ENCODE measurements around the gene UBXN10. TPM values are rescaled to one million over a fixed set of nuclear protein-coding genes. Genes with fewer than 3 reads are reported as not detected.

Gene UBXN10
- total RNA-seq, 1 experiment from 2014 or later, result 0.73 TPM

DNA sequence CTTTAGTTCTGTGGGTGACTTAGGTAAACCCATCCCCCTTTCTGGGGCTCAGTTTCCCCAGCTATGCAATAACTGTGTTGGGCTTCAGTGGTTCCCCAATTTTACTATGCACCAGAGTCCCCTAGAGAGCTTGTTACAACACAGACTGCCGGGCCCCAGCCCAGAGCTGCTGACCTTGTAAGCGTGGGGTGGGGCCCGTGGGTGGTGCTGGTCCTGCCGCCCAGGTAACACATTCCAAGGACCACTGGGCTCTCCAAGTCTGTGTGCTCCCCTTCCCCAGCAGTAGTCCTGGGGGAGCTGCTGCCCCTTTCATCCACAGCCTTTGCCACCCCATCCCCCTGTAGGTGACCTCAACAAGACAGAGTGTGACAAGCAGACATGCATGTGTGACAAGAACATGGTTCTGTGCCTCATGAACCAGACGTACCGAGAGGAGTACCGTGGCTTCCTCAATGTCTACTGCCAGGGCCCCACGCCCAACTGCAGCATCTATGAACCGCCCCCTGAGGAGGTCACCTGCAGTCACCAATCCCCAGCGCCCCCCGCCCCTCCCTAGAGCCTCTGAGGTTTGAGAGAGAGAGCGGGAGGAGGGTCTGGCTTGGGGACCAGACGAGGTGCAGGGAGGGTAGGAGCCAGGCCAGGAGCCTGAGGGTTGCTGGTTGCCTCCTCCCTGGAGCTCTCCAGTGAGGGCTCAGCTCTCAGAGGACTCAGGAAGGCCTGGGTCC is 37.9 kb upstream of the UBXN10 start:
- H3K27me3 ChIP-seq (ENCODE audit: control insufficient read depth, insufficient read depth, low read length), result no peaks in the 10 kb centered on the region
- peak; percentile 43 for DNase-seq
- H3K4me3 ChIP-seq (ENCODE audit: insufficient read depth, low read depth, low read length), result no peak overlapping the region
- H3K36me3 ChIP-seq (replicated peaks; ENCODE audit: control insufficient read depth, insufficient read depth, low read length), result no peaks in the 10 kb centered on the region

DNA sequence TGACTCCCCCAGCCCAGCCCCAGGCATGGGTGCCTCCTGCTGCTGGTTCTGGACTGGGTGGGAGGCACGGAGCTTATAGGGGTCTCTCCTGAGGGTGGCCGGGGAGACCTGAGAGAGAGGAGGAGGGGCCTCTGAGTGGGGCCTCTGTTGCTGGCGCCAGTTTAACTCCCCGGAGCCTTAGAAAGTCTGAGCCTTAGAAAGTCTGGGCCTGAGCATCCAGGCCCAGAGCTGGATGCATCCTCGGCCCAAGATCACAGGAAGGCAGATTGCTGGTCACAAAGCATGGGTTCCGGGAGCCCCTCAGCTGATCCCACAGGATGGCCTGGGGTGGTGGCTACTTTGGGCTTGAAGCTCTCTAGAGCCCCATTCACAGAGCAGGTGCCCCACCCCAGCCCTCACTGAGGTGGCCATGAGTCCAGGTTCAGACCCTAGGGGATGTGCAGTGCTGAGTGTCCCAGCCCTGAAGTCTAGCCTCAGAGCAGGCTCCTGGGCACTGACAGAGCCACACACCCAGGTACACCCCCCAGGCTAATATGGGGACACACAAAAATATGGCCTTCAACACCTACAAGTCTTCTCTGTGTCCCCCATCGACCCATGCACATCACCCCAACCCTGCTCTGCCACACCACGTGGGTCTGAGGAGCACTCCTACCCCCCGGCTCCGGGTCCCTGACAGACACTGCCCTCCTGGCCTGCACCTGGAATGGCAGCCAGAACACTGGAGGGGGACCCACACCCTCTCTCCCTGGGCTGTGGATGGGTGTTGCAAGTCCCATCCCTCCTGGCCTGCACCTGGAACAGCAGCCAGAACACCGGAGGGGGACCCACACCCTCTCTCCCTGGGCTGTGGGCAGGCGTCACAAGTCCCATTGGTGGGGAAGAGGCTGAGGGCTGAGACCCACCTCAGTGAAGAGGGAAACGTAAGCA is 37.1 kb upstream of the UBXN10 start:
- Histone ChIP-seq H3K36me3 (replicated peaks; ENCODE audit: control insufficient read depth, insufficient read depth, low read length) (no peaks in the 10 kb centered on the region), H3K27me3 (ENCODE audit: control insufficient read depth, insufficient read depth, low read length) (no peaks in the 10 kb centered on the region), H3K4me3 (ENCODE audit: insufficient read depth, low read depth, low read length) (no peak overlapping the region)
- peak; percentile 36 for DNase-seq

DNA sequence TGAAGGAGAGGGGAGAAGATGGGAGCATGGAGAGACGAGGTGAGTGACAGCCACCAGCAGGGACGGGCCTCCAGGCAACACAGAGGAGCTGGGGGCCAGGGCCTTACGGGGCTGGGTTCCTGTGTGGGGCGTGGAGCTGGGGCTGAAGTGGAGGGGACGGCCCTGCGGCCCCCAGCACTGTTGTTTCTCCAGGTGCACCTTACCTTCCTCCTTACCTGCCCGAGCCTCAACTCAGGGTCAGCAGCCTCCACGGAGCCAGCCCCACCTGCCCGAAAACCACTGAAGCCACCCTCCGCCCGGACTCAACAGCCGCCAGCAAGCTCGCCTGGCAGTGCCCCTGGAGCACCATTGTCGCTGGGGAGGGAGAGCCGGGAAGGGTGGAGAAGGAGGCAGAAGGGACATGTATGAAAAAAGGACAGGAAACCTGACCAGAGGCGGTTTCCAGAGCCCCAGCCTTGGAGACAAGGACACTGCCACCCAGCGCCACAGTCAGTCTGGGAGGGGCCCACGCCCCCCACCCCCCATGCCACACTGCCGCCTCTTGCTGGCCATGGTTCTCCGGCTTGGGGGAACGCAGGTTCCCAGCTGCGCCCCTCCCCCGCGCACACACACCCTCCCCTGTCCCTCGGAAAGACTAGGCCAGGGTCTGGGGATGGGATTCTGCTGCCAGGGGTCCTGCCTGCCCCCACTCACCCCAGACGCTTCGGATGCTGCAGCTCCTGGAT is 36.1 kb upstream of the UBXN10 start:
- DNase-seq, result peak; percentile 71
- Histone ChIP-seq H3K4me3 (ENCODE audit: insufficient read depth, low read depth, low read length) (no peak overlapping the region), H3K36me3 (replicated peaks; ENCODE audit: control insufficient read depth, insufficient read depth, low read length) (no peaks in the 10 kb centered on the region), H3K27me3 (ENCODE audit: control insufficient read depth, insufficient read depth, low read length) (no peaks in the 10 kb centered on the region)

DNA sequence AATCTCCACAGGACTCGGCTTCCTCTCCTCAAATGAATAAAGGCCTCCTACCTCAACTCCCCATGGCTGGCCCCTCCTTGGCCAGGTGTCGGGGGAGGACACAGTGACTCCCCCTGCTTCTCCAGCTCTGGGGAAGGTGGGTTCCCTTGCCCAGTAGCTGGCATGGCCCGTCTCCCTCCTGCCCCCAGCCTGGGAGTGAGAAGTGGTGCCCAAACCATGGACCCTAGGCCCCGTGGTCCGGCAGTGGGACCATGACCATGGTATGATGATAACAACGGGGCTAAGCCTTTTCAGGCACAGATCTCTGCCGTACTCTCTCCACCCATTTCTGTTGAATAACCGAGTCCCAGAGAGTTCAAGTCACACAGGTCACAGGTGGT is 35.6 kb upstream of the UBXN10 start:
- H3K36me3 ChIP-seq (replicated peaks; ENCODE audit: control insufficient read depth, insufficient read depth, low read length), result no peaks in the 10 kb centered on the region
- DNase-seq, result no peak
- H3K4me3 ChIP-seq (ENCODE audit: insufficient read depth, low read depth, low read length), result no peak overlapping the region
- H3K27me3 ChIP-seq (ENCODE audit: control insufficient read depth, insufficient read depth, low read length), result no peaks in the 10 kb centered on the region

DNA sequence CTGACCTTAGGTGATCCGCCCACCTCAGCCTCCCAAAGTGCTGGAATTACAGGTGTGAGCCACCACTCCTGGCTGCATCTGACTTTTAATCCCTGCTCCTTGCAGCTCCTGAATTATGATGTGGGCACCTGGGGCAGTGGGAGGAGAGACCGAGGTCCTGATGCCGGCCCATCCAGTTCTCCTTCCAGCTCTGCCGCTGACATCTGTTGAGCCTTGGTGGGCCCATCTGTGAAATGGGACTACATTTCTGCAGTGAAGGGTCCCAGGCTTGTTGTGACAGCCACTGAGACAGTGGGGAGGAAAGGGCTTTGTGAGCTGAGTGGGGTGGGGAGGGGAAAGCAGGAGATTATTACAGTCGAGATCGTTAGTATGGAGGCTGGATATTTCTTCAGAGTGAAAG is 34.9 kb upstream of the UBXN10 start:
- no peak for DNase-seq
- H3K4me3 ChIP-seq (ENCODE audit: insufficient read depth, low read depth, low read length), result no peak overlapping the region
- H3K36me3 ChIP-seq (replicated peaks; ENCODE audit: control insufficient read depth, insufficient read depth, low read length), result no peaks in the 10 kb centered on the region
- no peaks in the 10 kb centered on the region for H3K27me3 ChIP-seq (ENCODE audit: control insufficient read depth, insufficient read depth, low read length)

DNA sequence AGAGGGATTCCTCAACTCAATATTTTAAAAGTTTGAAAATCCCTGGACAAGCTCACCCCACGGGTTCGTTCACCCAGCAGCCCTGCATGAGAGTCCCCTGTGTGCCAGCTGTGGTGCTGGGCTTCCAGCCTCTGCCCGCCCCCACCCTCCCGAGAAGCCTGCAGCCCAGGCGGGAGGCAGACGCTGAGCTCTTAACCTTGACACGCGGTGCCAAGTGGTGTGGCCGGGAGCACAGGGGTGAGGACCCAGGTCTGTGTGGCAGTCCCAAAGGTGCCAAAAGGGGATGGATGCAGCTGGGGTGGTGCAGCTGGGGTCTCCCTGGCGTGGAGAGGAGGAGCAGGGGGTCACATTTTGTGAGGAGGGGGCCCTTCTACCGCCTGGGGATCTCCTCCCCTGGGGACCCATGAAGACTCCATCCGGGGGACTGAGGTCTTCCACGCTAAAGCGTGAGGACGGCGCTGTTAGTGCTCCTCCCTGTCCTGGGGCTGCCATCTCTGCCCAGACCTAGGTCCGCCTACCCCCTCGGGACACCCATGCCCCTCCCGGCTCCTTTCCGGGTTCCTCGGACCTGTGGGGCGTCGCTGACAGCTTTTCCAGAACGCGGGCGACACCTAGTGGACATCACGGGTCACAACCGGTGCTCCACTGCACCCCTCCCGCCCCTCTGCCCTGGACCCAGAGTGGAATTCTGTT is 33.8 kb upstream of the UBXN10 start:
- H3K4me3 ChIP-seq (ENCODE audit: insufficient read depth, low read depth, low read length), result peak overlapping the region; percentile 22
- DNase-seq, result peak; percentile 96
- no peaks in the 10 kb centered on the region for H3K27me3 ChIP-seq (ENCODE audit: control insufficient read depth, insufficient read depth, low read length)
- H3K36me3 ChIP-seq (replicated peaks; ENCODE audit: control insufficient read depth, insufficient read depth, low read length), result no peaks in the 10 kb centered on the region

DNA sequence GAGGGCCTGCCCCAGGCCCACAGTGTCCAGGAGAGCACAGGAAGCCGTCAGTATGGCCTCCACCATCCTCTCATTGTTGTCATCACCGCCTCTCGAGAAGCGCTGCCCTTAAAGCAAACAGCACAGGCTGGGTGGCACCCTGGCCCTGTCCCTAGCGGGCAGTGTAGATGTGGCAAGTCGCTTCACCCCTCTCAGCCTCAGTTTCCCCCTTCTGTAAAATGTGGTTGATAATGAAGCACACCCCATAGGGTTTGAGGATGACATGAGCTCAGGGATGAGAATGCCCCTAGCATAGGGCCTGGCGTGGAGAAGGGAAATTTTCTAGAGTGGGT is 33.3 kb upstream of the UBXN10 start:
- Histone ChIP-seq H3K4me3 (ENCODE audit: insufficient read depth, low read depth, low read length) (no peak overlapping the region), H3K27me3 (ENCODE audit: control insufficient read depth, insufficient read depth, low read length) (no peaks in the 10 kb centered on the region), H3K36me3 (replicated peaks; ENCODE audit: control insufficient read depth, insufficient read depth, low read length) (no peaks in the 10 kb centered on the region)
- no peak for DNase-seq

DNA sequence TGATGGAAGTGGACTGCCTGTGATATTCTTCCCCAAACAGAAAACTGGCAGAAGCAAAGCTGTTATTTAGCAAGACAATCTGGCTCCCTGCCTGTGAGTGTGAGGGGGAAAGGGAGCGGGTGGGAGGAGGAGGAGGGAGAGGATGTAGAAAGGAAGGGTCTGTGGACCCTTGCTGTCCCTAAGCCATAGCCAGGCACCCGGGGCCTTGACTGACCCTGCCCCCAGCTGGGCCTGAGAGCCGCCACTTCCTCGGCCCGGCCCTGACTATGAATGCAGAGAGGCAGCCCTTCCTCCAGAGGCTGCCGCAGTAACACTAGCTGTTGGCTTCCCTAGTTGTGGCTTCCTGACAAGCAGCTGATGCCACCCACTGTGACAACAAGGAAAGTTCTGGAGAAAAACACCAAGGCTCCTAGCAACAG is 32.9 kb upstream of the UBXN10 start:
- no peak overlapping the region for H3K4me3 ChIP-seq (ENCODE audit: insufficient read depth, low read depth, low read length)
- peak; percentile 78 for DNase-seq
- no peaks in the 10 kb centered on the region for H3K27me3 ChIP-seq (ENCODE audit: control insufficient read depth, insufficient read depth, low read length)
- H3K36me3 ChIP-seq (replicated peaks; ENCODE audit: control insufficient read depth, insufficient read depth, low read length), result no peaks in the 10 kb centered on the region

DNA sequence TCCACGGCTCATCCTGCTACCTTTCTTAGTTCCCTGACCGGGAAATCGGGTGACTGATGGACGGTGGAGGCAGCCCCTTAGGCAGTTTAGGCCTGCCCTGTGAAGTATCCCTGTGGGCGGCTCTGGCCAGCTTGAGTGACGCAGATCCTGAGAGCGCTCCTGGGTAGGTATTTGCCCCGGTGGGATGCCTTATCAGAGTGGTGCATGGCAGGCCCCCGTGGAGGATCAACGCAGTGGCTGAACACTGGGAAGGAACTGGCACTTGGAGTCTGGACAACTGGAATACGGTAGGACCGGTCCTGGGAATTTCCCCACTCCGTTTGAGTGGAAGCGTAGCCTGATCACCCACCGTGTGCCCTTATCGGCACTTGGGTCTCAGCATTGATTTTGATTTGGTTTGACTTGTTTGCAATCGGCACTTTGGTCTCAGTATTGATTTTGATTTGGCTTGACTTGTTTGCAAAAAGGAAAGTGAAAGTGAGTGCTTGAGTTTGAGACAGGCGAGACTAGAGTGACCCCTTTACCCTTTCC is 31.5 kb upstream of the UBXN10 start:
- Histone ChIP-seq H3K36me3 (replicated peaks; ENCODE audit: control insufficient read depth, insufficient read depth, low read length) (no peaks in the 10 kb centered on the region), H3K4me3 (ENCODE audit: insufficient read depth, low read depth, low read length) (no peak overlapping the region), H3K27me3 (ENCODE audit: control insufficient read depth, insufficient read depth, low read length) (no peaks in the 10 kb centered on the region)
- DNase-seq, result no peak

DNA sequence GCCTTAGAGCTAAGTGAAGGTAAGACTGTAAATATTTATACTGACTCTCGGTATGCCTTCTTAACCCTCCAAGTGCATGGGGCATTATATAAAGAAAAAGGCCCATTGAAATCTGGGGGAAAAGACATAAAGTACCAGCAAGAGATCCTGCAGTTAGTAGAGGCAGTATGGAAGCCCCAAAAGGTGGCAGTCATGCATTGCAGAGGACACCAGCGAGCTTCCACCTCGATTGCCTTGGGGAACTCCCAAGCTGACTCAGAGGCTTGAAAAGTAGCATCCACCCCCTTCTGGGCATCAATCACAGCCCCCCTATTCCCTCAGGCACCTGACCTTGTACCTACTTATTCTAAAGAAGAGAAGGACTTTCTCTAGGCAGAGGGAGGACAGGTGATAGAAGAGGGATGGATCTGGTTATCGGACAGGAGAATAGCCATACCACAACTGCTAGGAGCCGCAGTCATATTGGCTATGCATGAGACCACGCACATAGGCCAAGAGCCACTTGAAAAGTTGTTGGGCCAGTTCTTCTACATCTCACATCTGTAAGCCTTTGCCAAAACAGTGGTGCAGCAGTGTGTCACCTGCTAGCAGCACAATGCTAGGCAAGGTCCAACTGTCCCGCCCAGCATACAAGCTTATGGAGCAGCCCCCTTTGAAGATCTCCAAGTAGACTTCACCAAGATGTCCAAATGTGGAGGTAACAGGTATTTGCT is 27.4 kb upstream of the UBXN10 start:
- no peak for DNase-seq
- Histone ChIP-seq H3K4me3 (ENCODE audit: insufficient read depth, low read depth, low read length) (no peak overlapping the region), H3K27me3 (ENCODE audit: control insufficient read depth, insufficient read depth, low read length) (no peaks in the 10 kb centered on the region), H3K36me3 (replicated peaks; ENCODE audit: control insufficient read depth, insufficient read depth, low read length) (no peaks in the 10 kb centered on the region)

DNA sequence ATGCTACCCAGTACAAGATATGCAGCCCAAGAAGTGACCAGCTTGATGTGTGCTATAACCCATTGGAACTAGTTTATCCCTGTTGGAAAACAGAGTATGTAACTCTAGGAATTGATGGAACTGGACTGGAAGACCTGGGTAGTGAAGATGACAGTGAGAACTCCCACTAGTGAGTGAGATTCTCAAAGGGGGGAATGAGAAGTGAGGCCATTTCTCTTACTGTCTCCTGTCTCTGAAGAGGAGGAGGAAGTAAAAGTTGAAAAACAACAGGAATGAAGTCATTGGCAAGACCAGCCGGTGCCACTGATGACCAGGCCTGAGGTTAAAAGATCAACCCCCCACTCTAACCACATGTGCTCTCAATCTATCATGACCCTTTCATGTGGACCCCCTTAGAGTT is 25.9 kb upstream of the UBXN10 start:
- Histone ChIP-seq H3K36me3 (replicated peaks; ENCODE audit: control insufficient read depth, insufficient read depth, low read length) (no peaks in the 10 kb centered on the region), H3K4me3 (ENCODE audit: insufficient read depth, low read depth, low read length) (no peak overlapping the region), H3K27me3 (ENCODE audit: control insufficient read depth, insufficient read depth, low read length) (no peaks in the 10 kb centered on the region)
- DNase-seq, result no peak

DNA sequence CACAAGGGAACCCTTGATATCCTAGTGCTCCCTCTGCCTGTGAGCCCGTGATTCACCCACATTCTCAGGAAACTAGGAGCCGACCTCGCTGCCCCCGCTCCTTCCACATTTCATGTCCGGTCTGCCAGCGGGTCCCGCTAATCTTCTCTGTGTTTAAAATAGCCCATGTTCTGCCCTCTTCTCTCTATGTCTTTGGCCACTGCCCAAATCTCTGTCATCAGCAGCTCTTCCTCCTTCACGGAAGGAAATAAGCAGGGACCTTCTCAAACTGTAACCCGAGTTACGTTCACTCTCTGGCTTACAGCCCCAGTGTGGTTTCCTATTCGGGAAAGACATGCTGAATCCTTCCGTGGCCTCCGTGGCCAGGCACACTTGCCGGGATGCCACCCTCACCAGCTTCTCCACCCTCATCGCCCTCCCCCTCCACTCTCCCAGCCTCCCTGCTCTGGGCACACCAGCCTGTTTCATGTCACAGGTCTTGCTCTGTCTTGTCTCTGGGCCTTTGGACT is 21.1 kb upstream of the UBXN10 start:
- H3K36me3 ChIP-seq (replicated peaks; ENCODE audit: control insufficient read depth, insufficient read depth, low read length), result no peaks in the 10 kb centered on the region
- DNase-seq, result no peak
- no peak overlapping the region for H3K4me3 ChIP-seq (ENCODE audit: insufficient read depth, low read depth, low read length)
- H3K27me3 ChIP-seq (ENCODE audit: control insufficient read depth, insufficient read depth, low read length), result no peaks in the 10 kb centered on the region

DNA sequence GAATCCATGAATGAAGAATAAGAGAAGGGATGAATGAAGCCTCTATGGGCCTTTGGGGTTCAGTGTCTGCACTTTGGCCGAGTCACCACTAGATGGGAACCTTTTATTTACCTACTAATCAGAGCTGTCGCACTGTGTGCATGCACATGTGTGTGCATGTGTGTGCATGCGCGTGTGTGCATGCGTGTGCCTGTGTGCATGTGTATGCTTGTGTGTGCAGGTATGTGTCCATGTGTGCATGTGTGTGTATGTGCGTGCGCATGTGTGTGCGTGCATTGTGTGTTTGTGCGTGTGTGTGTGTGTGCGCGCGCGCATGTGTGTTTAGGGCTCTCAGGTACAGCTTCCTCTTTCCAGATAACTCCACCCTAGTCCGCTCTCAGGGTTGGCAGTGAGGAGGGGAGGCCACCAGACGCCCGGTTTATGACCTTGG is 20.4 kb upstream of the UBXN10 start:
- peak; percentile 80 for DNase-seq
- Histone ChIP-seq H3K27me3 (ENCODE audit: control insufficient read depth, insufficient read depth, low read length) (no peaks in the 10 kb centered on the region), H3K36me3 (replicated peaks; ENCODE audit: control insufficient read depth, insufficient read depth, low read length) (no peaks in the 10 kb centered on the region), H3K4me3 (ENCODE audit: insufficient read depth, low read depth, low read length) (no peak overlapping the region)
